ENCODE results near the gene GPR17.

The GPR17 gene

GRCh38 chr2:127694986-127695385 lies 49.0 kb downstream of the GPR17 start:
- no peak for DNase-seq (ENCODE audit: low spot score)

DNA sequence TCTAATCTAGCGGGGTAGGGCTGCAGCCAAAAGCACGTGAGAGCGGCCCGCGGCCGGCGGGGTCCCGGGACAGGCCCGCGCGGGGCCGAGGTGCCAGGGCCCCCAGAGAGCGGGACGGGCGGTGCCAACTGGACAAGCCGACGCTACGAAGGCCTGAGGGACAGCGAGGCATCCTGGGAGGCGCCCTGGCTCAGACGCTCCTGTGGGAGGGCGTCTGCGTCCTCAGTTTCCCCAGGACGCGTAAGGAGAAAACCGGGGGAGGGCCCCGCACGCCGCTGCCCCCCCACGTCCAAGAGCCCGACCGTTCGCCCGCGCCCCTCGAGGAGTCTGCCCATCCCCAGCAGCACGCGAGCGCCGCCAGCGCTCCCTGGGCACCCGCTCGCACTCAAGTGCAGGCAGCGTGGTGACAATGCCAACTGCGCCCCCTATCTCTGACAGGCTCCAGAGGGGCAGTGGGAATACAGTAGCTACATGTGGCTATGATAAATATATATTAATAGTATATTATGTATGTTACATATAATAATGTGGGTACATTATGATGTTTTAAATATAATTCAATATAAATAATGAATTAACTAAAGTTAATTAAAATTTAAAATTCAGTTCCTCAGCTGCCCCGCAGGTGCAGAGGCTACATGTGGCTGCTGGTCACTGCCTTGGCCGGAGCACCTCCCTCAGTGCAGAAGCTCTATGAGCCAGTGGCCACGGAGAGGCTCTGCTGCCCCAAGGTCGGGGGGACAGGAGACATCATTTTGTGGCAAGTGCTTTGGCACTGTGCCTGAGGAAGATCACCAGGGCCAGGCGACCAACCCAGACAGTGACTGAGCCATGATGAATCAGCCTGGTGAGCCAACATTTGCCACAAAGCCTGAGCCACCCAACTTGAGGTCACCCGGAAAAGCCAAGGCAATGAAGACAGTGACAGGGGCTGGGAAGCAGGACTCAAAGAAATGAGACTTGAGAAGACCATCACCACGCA lies 49.8 kb downstream of the GPR17 start:
- DNase-seq (ENCODE audit: low spot score) = peak; percentile 40

DNA sequence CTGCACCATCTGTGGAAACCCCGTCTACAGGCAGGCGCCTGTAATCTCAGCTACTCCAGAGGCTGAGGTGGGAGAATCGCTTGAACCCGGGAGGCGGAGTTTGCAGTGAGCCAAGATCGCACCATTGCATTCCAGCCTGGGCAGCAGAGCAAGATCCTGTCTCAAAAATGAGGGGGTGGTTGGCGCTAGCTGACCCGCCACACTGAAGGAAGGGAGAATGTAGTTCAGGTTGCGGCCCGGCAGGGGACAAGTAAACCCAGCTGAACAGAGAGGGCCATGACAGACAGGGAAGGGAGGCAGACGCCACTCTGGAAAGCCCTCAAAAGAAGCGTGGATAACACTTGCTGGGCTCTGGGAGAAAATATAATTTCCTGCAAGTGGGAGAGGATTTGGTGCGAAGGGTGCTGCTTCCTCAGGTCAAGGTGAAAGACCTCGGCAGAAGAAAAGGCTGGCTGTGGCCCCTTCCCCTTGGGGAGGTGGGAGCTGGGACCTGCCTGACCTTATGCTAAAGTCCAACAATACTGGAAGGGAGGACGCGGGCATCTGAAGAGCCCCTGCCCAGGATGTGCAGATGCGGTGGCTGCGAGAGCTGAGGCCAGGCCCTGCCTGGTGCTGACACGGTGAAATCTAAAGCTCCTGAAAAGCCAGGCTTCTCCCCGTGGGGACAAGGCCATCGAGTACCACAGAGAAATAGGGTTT lies 51.7 kb downstream of the GPR17 start:
- no peak for DNase-seq (ENCODE audit: low spot score)

DNA sequence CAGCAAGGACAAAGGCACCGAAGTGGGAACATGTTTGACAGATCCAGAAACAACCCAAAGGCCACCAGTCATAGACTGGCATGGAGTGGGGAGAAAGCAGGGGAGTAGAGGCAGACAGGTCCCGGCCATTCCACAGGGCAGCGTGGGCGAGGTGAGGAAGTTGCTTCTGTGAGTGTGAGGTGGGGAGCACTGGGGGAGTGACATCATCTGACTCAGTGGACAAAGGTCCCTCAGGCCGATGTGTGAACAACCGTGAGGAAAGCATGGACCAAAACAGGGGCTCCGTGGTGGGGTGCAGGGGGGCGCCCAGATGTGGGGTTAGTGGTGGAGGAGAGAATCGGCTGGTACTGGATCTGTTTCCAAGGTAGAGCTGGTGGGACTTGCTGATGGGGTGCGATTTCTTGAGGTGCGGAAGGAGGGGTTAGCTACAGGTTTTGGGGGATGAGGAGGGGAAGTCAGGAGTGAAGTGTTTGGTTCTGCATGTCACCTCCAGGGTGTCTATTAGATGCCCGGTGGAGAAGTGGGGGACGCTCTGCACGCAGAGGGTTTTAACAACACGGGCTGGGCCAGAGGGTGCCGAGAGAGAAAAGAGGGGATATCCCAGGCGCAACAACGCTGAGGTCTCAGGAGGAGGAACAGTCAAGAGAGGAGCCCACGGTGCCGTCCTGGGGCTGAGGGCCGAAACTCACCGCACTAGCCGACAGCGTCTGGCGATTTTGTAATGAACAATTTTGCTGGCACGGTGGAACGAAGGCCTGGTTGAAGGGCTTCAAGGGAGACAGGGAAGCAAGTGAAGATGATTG lies 52.8 kb downstream of the GPR17 start:
- DNase-seq (ENCODE audit: low spot score) = no peak

DNA sequence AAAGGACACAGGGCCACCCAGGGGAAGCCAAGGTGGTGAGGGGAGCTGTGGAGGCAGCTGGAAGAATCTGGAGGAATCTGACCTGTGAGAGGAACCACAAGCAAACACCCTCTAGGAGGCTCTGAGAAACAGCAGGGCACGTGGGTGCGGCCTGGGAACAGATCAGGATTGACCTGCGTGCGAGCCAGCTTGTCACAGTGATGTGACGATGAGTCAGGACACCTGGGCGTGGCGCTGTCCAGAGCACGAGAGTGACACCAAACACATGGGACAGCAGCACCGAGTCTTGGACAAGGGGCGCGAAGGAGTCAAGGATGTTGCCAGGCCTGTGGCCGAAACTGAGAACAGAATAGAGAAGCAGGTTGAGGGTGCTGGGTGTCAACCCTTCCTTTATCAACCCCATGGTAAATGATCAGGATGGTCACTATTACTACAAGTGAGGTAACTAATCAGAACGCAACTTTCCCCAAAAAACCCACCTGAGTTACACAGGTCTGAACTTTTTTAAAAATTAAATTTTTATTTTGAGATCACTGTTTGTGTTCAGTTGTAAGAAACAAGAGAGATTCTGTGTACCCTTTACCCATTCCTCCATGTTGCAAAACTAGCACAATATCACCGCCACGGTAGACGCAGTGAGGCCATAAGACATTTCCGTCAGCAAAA lies 54.7 kb downstream of the GPR17 start:
- DNase-seq (ENCODE audit: low spot score) = no peak

DNA sequence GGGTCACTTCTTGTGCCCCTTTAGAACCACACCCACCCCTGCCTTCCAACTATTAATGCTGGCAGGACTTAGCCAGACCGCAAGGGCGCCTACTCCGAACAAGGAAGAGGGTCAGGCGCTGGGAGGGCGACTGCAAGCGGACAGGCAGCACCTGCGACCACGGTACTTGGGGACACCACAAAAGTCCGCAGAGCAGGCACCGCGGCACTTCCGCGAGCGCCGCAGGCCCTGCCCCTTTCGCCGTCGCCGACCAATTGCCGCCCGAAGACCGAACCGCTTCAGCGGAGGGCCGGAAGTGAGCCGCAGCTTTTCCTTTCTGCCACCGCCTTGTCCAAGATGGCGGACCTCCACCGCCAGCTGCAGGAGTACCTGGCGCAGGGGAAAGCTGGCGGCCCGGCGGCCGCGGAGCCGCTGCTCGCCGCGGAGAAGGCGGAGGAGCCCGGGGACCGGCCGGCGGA lies 55.3 kb downstream of the GPR17 start, which contains the start of gene SFT2D3:
Gene SFT2D3, plus strand, starts transcription at position 305 of the 458 bp plus-strand sequence. Its CDS starts 32 bp downstream, at position 337.
- peak; percentile 86 for DNase-seq (ENCODE audit: low spot score)

GRCh38 chr2:127701651-127702394 lies 55.9 kb downstream of the GPR17 start:
- DNase-seq (ENCODE audit: low spot score) = peak; percentile 87
